ENCODE data around the gene TCF4. TPM values are rescaled to one million over a fixed set of nuclear protein-coding genes. Genes with fewer than 3 reads are reported as not detected.

Gene TCF4
- total RNA-seq, 1 donor from 2014 or later = 77.3 TPM

DNA sequence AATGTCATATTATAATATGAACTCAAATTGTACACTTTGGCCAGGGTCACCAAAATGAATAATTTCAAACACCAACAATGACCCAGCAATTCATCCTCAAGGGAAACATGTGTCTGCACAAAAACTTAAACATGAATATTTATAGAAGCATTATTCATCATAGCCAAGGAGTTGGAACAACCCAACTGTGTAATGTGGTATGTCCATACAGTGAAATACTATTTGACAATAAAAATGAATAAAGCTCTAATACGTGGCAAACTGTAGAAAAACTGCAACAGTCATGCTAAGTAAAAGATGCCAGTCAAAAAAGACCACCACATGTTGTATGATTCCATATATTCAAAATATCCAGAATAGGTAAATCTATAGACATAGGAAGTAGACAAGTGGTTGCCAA is 334.2 kb downstream of the TCF4 start:
- H3K4me1 Mint-ChIP-seq (ENCODE audit: unreplicated experiment) = peaks cover 41% of the 10 kb centered on the region
- no peaks in the 10 kb centered on the region for H3K27me3 Mint-ChIP-seq (ENCODE audit: unreplicated experiment)
- H3K9me3 Mint-ChIP-seq (ENCODE audit: unreplicated experiment) = no peaks in the 10 kb centered on the region
- H3K27ac Mint-ChIP-seq (ENCODE audit: unreplicated experiment) = no peak overlapping the region
- TF ChIP-seq, protein P1, sequence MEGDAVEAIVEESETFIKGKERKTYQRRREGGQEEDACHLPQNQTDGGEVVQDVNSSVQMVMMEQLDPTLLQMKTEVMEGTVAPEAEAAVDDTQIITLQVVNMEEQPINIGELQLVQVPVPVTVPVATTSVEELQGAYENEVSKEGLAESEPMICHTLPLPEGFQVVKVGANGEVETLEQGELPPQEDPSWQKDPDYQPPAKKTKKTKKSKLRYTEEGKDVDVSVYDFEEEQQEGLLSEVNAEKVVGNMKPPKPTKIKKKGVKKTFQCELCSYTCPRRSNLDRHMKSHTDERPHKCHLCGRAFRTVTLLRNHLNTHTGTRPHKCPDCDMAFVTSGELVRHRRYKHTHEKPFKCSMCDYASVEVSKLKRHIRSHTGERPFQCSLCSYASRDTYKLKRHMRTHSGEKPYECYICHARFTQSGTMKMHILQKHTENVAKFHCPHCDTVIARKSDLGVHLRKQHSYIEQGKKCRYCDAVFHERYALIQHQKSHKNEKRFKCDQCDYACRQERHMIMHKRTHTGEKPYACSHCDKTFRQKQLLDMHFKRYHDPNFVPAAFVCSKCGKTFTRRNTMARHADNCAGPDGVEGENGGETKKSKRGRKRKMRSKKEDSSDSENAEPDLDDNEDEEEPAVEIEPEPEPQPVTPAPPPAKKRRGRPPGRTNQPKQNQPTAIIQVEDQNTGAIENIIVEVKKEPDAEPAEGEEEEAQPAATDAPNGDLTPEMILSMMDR (IDR thresholded peaks at IDR 0.05) = no peak
- no peak overlapping the region for H3K4me3 Mint-ChIP-seq (ENCODE audit: unreplicated experiment)
- DNase-seq (ENCODE audit: extremely low spot score, unreplicated experiment) = no peak
- H3K36me3 Mint-ChIP-seq (ENCODE audit: unreplicated experiment) = peaks cover 34% of the 10 kb centered on the region

DNA sequence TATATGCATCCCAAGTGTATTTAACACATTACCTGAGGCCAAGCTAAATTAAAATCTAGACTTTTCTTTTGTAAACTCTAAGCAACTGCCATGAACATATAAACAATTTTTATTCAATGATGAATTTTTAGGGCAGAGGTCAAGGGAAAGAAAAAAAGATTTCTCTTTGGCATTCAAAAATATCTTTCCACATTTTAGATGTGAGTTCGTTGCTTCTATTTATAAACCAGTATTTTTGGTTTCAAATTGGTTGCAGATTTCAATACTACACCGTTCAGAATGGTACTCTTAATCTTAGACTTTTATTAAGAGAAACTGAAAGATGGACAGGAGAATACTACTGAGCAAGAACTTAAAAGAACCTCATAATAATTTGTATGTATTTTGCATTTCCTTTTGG is 335.1 kb downstream of the TCF4 start:
- Mint-ChIP-seq H3K27me3 (ENCODE audit: unreplicated experiment) (no peaks in the 10 kb centered on the region), H3K4me3 (ENCODE audit: unreplicated experiment) (no peak overlapping the region), H3K27ac (ENCODE audit: unreplicated experiment) (peak overlapping the region; percentile 18), H3K36me3 (ENCODE audit: unreplicated experiment) (peaks cover 34% of the 10 kb centered on the region), H3K4me1 (ENCODE audit: unreplicated experiment) (peaks cover 41% of the 10 kb centered on the region), H3K9me3 (ENCODE audit: unreplicated experiment) (no peaks in the 10 kb centered on the region)
- no peak for DNase-seq (ENCODE audit: extremely low spot score, unreplicated experiment)
- TF ChIP-seq, protein P1 (IDR thresholded peaks at IDR 0.05) = no peak

DNA sequence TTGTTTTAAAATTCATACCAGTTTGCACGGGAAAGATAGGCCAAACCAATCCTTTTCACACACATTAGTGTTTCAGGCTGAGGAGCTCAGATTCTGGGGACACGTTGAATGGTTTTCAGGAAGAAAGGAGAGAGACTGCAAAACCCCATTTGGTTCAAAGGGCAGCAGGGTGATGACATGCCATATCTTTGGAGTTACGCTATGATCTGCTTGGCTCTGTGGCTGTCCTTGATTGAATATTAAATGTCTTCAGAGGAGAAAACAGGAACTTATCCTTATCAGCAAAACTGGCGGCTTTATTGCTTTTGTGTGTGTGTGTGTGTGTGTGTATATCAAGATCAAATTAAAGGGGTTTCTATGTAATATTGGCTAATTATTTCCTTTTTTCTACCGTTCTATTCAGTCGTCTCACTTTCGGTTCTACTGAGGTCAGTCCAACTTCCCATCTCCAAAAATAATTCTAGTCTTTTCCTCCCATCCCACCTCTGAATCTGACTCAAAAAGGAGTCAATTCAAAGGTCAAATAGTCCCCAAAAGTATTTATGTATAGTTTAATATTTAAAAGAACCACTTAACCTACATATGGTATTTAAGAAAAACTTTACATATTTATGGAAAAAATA is 335.8 kb downstream of the TCF4 start:
- TF ChIP-seq, protein P1 (IDR thresholded peaks at IDR 0.05) = no peak
- H3K4me3 Mint-ChIP-seq (ENCODE audit: unreplicated experiment) = no peak overlapping the region
- peak overlapping the region; percentile 63 for H3K27ac Mint-ChIP-seq (ENCODE audit: unreplicated experiment)
- peaks cover 38% of the 10 kb centered on the region for H3K36me3 Mint-ChIP-seq (ENCODE audit: unreplicated experiment)
- no peak for DNase-seq (ENCODE audit: extremely low spot score, unreplicated experiment)
- peaks cover 39% of the 10 kb centered on the region for H3K4me1 Mint-ChIP-seq (ENCODE audit: unreplicated experiment)
- no peaks in the 10 kb centered on the region for H3K9me3 Mint-ChIP-seq (ENCODE audit: unreplicated experiment)
- H3K27me3 Mint-ChIP-seq (ENCODE audit: unreplicated experiment) = no peaks in the 10 kb centered on the region

DNA sequence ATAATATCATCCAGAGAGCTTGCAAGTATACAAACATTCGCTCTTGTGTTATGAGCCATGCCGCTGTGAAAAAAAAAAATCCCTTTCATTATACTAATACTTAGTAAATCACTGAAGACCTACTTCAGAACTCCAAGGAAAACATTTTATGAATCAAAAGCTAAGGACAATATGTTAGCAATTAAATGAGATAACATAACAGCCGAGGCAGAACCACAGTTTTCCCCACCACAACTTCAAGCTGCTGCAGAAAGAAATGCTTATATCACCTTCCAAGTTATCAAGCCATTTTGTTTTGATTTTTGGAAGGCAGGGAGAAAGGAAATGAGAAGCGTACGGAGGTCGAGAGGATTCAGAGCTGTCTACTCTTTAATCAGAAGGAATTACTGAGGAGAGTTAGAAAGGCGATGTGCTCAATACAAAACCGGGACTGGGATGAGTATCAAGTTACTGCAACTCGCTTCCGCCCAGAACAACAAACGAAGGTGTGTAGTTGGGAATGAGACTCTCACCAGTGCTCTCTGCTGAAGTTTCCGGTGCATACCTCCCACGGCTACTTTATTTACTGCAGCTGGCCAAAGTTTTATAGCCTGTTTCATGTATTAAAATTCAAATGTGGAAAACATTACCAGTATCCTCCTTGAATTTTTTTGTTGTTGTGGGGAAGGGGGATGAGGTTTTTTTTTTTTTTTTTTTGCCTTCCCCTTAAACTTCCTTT is 336.6 kb downstream of the TCF4 start:
- peaks cover 36% of the 10 kb centered on the region for H3K36me3 Mint-ChIP-seq (ENCODE audit: unreplicated experiment)
- no peak for DNase-seq (ENCODE audit: extremely low spot score, unreplicated experiment)
- peak overlapping the region; percentile 37 for H3K4me3 Mint-ChIP-seq (ENCODE audit: unreplicated experiment)
- no peaks in the 10 kb centered on the region for H3K9me3 Mint-ChIP-seq (ENCODE audit: unreplicated experiment)
- H3K27ac Mint-ChIP-seq (ENCODE audit: unreplicated experiment) = peak overlapping the region; percentile 63
- H3K27me3 Mint-ChIP-seq (ENCODE audit: unreplicated experiment) = no peaks in the 10 kb centered on the region
- peaks cover 34% of the 10 kb centered on the region for H3K4me1 Mint-ChIP-seq (ENCODE audit: unreplicated experiment)
- TF ChIP-seq, protein P1 (IDR thresholded peaks at IDR 0.05) = no peak

DNA sequence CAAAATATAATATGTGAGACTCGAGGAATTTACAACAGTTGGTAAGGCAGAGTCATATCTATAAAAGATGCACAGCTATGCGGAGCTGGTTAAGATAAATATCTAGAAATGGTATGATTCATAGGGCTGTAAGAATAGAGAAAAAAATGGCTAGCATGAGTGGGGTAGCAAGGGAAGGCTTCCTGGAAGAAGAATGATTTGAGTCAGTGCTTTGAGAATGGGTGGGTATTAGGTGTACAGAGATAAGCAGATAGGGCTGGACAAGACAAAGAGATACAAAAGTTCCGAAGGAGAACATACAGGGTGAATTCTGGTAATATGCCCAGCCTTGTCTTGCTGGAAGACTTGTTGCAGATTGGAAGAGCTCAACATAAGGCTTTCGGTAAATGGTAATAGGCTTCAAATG is 337.2 kb downstream of the TCF4 start:
- Mint-ChIP-seq H3K4me1 (ENCODE audit: unreplicated experiment) (peaks cover 33% of the 10 kb centered on the region), H3K27me3 (ENCODE audit: unreplicated experiment) (no peaks in the 10 kb centered on the region), H3K36me3 (ENCODE audit: unreplicated experiment) (peaks cover 36% of the 10 kb centered on the region), H3K27ac (ENCODE audit: unreplicated experiment) (peak overlapping the region; percentile 1), H3K4me3 (ENCODE audit: unreplicated experiment) (no peak overlapping the region), H3K9me3 (ENCODE audit: unreplicated experiment) (no peaks in the 10 kb centered on the region)
- TF ChIP-seq, protein P1 (IDR thresholded peaks at IDR 0.05) = no peak
- DNase-seq (ENCODE audit: extremely low spot score, unreplicated experiment) = no peak

Measured in osteocyte (in vitro differentiated cells).